Glutamatergic neuron (in vitro differentiated cells): Measurements from ENCODE around the gene NFIX. TPM values are rescaled to one million over a fixed set of nuclear protein-coding genes. Genes with fewer than 3 reads are reported as not detected.

Experiments used
- DNase-seq: peaks from one replicate; pipeline ENCODE4 v3.0.0; 2022
- H3K27ac Mint-ChIP-seq: one replicate; pipeline ENCODE4 v1.8.0; 2020; ENCODE audit warnings: mild to moderate bottlenecking, mixed read lengths, inconsistent platforms; ENCODE audit not compliant: unreplicated experiment
- H3K27me3 Mint-ChIP-seq: one replicate; pipeline ENCODE4 v1.8.0; 2020; ENCODE audit warnings: mild to moderate bottlenecking, moderate library complexity, mixed read lengths, inconsistent platforms; ENCODE audit not compliant: unreplicated experiment
- H3K36me3 Mint-ChIP-seq: one replicate; pipeline ENCODE4 v1.8.0; 2020; ENCODE audit warnings: mild to moderate bottlenecking, mixed read lengths, inconsistent platforms; ENCODE audit not compliant: unreplicated experiment
- H3K4me1 Mint-ChIP-seq: one replicate; pipeline ENCODE4 v1.8.0; 2020; ENCODE audit warnings: mild to moderate bottlenecking, low read depth, mixed read lengths, inconsistent platforms; ENCODE audit not compliant: unreplicated experiment
- H3K4me3 Mint-ChIP-seq: one replicate; pipeline ENCODE4 v1.8.0; 2020; ENCODE audit warnings: mild to moderate bottlenecking, mixed read lengths, inconsistent platforms; ENCODE audit not compliant: unreplicated experiment
- H3K9me3 Mint-ChIP-seq: one replicate; pipeline ENCODE4 v1.8.0; 2020; ENCODE audit warnings: mild to moderate bottlenecking, moderate library complexity, mixed read lengths, inconsistent platforms; ENCODE audit not compliant: unreplicated experiment
- CTCF ChIP-seq: fragments of 200-600 bp; sonication (generic); IDR thresholded peaks from one replicate; pipeline ENCODE4 v1.5.0; 2021; ENCODE audit not compliant: partially characterized antibody, unreplicated experiment
- total RNA-seq: library from RNA; stranded (reverse); fragmentation: NEBNext Ultra II Directional; extraction: Animal tissue kit (Norgen Biotek cat#: 25700); gene quantifications from one replicate; pipeline ENCODE4 v1.2.1, GENCODE V29; 2021; ENCODE audit not compliant: unreplicated experiment

The NFIX gene
- total RNA-seq, 1 donor from 2014 or later, result 2.4 TPM

DNA sequence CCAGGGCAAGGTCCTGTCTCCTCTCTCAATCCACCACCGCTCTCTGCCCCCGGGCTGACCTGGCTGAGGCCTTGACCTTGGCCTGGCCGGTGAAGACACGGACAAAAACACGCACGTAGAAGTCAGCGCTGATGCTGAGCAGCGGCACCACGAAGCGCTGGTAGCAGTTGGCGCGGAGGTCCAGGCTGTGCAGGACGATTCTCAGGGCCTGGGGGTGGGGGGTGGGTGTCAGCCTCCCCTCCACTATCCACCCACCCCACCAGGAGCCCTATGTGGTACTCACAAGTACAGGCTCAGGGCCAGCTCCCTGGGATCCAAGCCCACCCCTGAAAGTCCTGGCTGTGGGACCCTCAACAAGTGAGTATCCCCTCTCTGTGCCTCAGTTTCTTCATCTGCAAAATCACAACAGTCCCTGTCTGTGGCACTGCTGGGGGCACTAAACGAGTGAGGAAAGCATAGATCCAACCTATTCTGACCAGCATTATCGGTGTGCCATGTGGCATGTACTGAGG is 114.9 kb downstream of the NFIX start:
- no peaks in the 10 kb centered on the region for H3K36me3 Mint-ChIP-seq
- H3K4me3 Mint-ChIP-seq, result no peak overlapping the region
- no peaks in the 10 kb centered on the region for H3K9me3 Mint-ChIP-seq

DNA sequence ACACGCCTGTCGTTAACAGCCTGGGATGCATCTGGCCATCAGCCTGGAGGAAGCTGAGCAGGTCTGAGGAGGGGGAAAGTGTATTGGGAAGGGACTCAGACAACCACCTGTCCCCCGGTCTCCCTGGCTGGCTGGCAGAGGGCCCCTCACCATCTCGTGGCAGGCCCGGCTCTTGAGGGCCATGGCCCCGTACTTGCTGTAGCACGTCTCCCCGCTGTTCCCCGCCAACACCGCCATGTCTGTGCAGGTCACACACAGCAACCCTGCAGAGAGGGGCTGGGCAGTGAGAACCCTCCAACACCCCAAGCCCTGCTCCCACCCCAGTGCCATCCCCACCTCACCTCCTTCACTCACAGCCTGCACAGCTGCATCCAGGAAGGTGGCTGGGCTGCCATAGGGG is 117.3 kb downstream of the NFIX start:
- Mint-ChIP-seq H3K9me3 (peaks cover 7% of the 10 kb centered on the region), H3K4me1 (peaks cover 6% of the 10 kb centered on the region), H3K36me3 (no peaks in the 10 kb centered on the region), H3K4me3 (no peak overlapping the region), H3K27me3 (peaks cover 4% of the 10 kb centered on the region), H3K27ac (no peak overlapping the region)
- TF ChIP-seq CTCF, result no peak
- DNase-seq, result no peak

More for the DNA sequence above, 114.9 kb downstream of the NFIX start:
- Mint-ChIP-seq H3K4me1 (no peaks in the 10 kb centered on the region), H3K27ac (no peak overlapping the region), H3K27me3 (peaks cover 2% of the 10 kb centered on the region)
- DNase-seq, result no peak
- TF ChIP-seq CTCF, result no peak

DNA sequence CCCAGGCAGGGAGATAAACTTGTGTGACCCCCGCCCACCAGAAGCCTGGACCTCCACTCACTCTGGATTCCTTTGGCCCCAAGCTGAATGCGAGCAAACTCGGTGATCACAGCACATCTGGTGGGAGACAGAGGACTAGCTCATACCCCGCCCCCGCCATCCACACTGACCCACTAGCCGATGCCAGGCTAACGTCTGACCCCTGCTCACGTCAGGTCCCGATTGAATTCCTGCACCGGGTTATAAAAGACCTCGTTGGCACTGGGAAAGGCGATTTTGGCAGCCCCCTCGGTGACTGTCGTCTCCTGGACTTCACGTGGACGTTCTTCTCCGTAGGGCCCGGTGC is 120.6 kb downstream of the NFIX start:
- Mint-ChIP-seq H3K27ac (no peak overlapping the region), H3K36me3 (no peaks in the 10 kb centered on the region), H3K9me3 (peaks cover 12% of the 10 kb centered on the region), H3K4me3 (peak overlapping the region; percentile 94), H3K4me1 (peaks cover 13% of the 10 kb centered on the region), H3K27me3 (peaks cover 11% of the 10 kb centered on the region)
- no peak for TF ChIP-seq CTCF
- no peak for DNase-seq

- Mint-ChIP-seq H3K27ac (peak within 1 kb of the TSS; percentile 91), H3K36me3 (no peaks in the 10 kb centered on the region), H3K4me1 (peaks cover 15% of the 10 kb centered on the region), H3K27me3 (peaks cover 11% of the 10 kb centered on the region), H3K4me3 (peak within 1 kb of the TSS; percentile 94), H3K9me3 (peaks cover 12% of the 10 kb centered on the region)
- TF ChIP-seq CTCF, result no peak
- peak; percentile 91 for DNase-seq
These were observed 121.3 kb downstream of the NFIX start, which contains the start of gene TRMT1 for GRCh38 chr19:13116282-13117175. Gene TRMT1 (minus strand): TSS chr19:13116740. CDS start chr19:13116399, 341 bp downstream.
